ENCODE results near the gene GPC6. TPM values are rescaled to one million over a fixed set of nuclear protein-coding genes. Genes with fewer than 3 reads are reported as not detected.

GPC6 gene
- polyA plus RNA-seq, 2 donors, result 0.16 to 0.22 TPM

GRCh38 chr13:93455861-93456260, 229.3 kb downstream of the GPC6 start:
- no peaks in the 10 kb centered on the region for H3K4me1 ChIP-seq (ENCODE audit: control insufficient read depth in 2 of 2, insufficient read depth in 2 of 2, low read length in 1 of 2)
- H3K27me3 ChIP-seq (ENCODE audit: control insufficient read depth in 1 of 2, insufficient read depth in 2 of 2, low read length in 2 of 2), result no peaks in the 10 kb centered on the region
- H3K4me3 ChIP-seq (ENCODE audit: low read depth in 1 of 2, low read length in 2 of 2), result no peak overlapping the region
- no peak overlapping the region for H3K27ac ChIP-seq (ENCODE audit: low read depth in 2 of 2, low read length in 1 of 2)
- H3K36me3 ChIP-seq (ENCODE audit: control insufficient read depth in 2 of 2, insufficient read depth in 2 of 2, low read length in 1 of 2), result no peaks in the 10 kb centered on the region
- 75 to 78% methylated on average over 4 of the region's 4 CpGs for WGBS, 2 donors
- no peaks in the 10 kb centered on the region for H3K9me3 ChIP-seq (ENCODE audit: control insufficient read depth in 2 of 2, insufficient read depth in 1 of 2, low read depth in 1 of 2, low read length in 1 of 2)

- H3K9me3 ChIP-seq (ENCODE audit: control insufficient read depth in 2 of 2, insufficient read depth in 1 of 2, low read depth in 1 of 2, low read length in 1 of 2), result no peaks in the 10 kb centered on the region
Observed at GRCh38 chr13:93460005-93460404, 233.4 kb downstream of the GPC6 start.

GRCh38 chr13:93462151-93462550, 235.5 kb downstream of the GPC6 start:
- 91 to 93% methylated on average over 3 of the region's 3 CpGs for WGBS, 2 donors
- H3K9me3 ChIP-seq (ENCODE audit: control insufficient read depth in 2 of 2, insufficient read depth in 1 of 2, low read depth in 1 of 2, low read length in 1 of 2), result no peaks in the 10 kb centered on the region
- no peak overlapping the region for H3K27ac ChIP-seq (ENCODE audit: low read depth in 2 of 2, low read length in 1 of 2)
- no peaks in the 10 kb centered on the region for H3K4me1 ChIP-seq (ENCODE audit: control insufficient read depth in 2 of 2, insufficient read depth in 2 of 2, low read length in 1 of 2)
- H3K27me3 ChIP-seq (ENCODE audit: control insufficient read depth in 1 of 2, insufficient read depth in 2 of 2, low read length in 2 of 2), result no peaks in the 10 kb centered on the region
- H3K36me3 ChIP-seq (ENCODE audit: control insufficient read depth in 2 of 2, insufficient read depth in 2 of 2, low read length in 1 of 2), result no peaks in the 10 kb centered on the region
- H3K4me3 ChIP-seq (ENCODE audit: low read depth in 1 of 2, low read length in 2 of 2), result no peak overlapping the region

More at GRCh38 chr13:93460005-93460404, 233.4 kb downstream of the GPC6 start:
- H3K27me3 ChIP-seq (ENCODE audit: control insufficient read depth in 1 of 2, insufficient read depth in 2 of 2, low read length in 2 of 2), result no peaks in the 10 kb centered on the region
- no peaks in the 10 kb centered on the region for H3K36me3 ChIP-seq (ENCODE audit: control insufficient read depth in 2 of 2, insufficient read depth in 2 of 2, low read length in 1 of 2)
- H3K4me1 ChIP-seq (ENCODE audit: control insufficient read depth in 2 of 2, insufficient read depth in 2 of 2, low read length in 1 of 2), result no peaks in the 10 kb centered on the region
- H3K27ac ChIP-seq (ENCODE audit: low read depth in 2 of 2, low read length in 1 of 2), result no peak overlapping the region
- H3K4me3 ChIP-seq (ENCODE audit: low read depth in 1 of 2, low read length in 2 of 2), result no peak overlapping the region

GRCh38 chr13:93466502-93467036, 240.0 kb downstream of the GPC6 start:
- no peaks in the 10 kb centered on the region for H3K9me3 ChIP-seq (ENCODE audit: control insufficient read depth in 2 of 2, insufficient read depth in 1 of 2, low read depth in 1 of 2, low read length in 1 of 2)
- no peak overlapping the region for H3K4me3 ChIP-seq (ENCODE audit: low read depth in 1 of 2, low read length in 2 of 2)
- no peaks in the 10 kb centered on the region for H3K27me3 ChIP-seq (ENCODE audit: control insufficient read depth in 1 of 2, insufficient read depth in 2 of 2, low read length in 2 of 2)
- 86 to 91% methylated on average over 3 of the region's 3 CpGs for WGBS, 2 donors
- H3K4me1 ChIP-seq (ENCODE audit: control insufficient read depth in 2 of 2, insufficient read depth in 2 of 2, low read length in 1 of 2), result no peaks in the 10 kb centered on the region
- no peaks in the 10 kb centered on the region for H3K36me3 ChIP-seq (ENCODE audit: control insufficient read depth in 2 of 2, insufficient read depth in 2 of 2, low read length in 1 of 2)
- H3K27ac ChIP-seq (ENCODE audit: low read depth in 2 of 2, low read length in 1 of 2), result no peak overlapping the region

- no peaks in the 10 kb centered on the region for H3K27me3 ChIP-seq (ENCODE audit: control insufficient read depth in 1 of 2, insufficient read depth in 2 of 2, low read length in 2 of 2)
- H3K27ac ChIP-seq (ENCODE audit: low read depth in 2 of 2, low read length in 1 of 2), result no peak overlapping the region
- WGBS, 2 donors, result 83 to 88% methylated on average over 2 of the region's 2 CpGs
- H3K9me3 ChIP-seq (ENCODE audit: control insufficient read depth in 2 of 2, insufficient read depth in 1 of 2, low read depth in 1 of 2, low read length in 1 of 2), result peaks cover 0 to under 1% of the 10 kb centered on the region in 2 donors
- H3K4me1 ChIP-seq (ENCODE audit: control insufficient read depth in 2 of 2, insufficient read depth in 2 of 2, low read length in 1 of 2), result no peaks in the 10 kb centered on the region
- no peaks in the 10 kb centered on the region for H3K36me3 ChIP-seq (ENCODE audit: control insufficient read depth in 2 of 2, insufficient read depth in 2 of 2, low read length in 1 of 2)
- H3K4me3 ChIP-seq (ENCODE audit: low read depth in 1 of 2, low read length in 2 of 2), result no peak overlapping the region
Observed at GRCh38 chr13:93467175-93467574, 240.6 kb downstream of the GPC6 start.

- no peak overlapping the region for H3K27ac ChIP-seq (ENCODE audit: low read depth in 2 of 2, low read length in 1 of 2)
- 67% methylated on average over 1 of the region's 1 CpG for WGBS, 2 donors
- H3K4me1 ChIP-seq (ENCODE audit: control insufficient read depth in 2 of 2, insufficient read depth in 2 of 2, low read length in 1 of 2), result no peaks in the 10 kb centered on the region
- no peaks in the 10 kb centered on the region for H3K27me3 ChIP-seq (ENCODE audit: control insufficient read depth in 1 of 2, insufficient read depth in 2 of 2, low read length in 2 of 2)
- H3K9me3 ChIP-seq (ENCODE audit: control insufficient read depth in 2 of 2, insufficient read depth in 1 of 2, low read depth in 1 of 2, low read length in 1 of 2), result peaks cover 0 to 7% of the 10 kb centered on the region in 2 donors
- H3K4me3 ChIP-seq (ENCODE audit: low read depth in 1 of 2, low read length in 2 of 2), result no peak overlapping the region
- H3K36me3 ChIP-seq (ENCODE audit: control insufficient read depth in 2 of 2, insufficient read depth in 2 of 2, low read length in 1 of 2), result no peaks in the 10 kb centered on the region
Observed at GRCh38 chr13:93468433-93468832, 241.8 kb downstream of the GPC6 start.

GRCh38 chr13:93472296-93472695, 245.7 kb downstream of the GPC6 start:
- H3K27ac ChIP-seq (ENCODE audit: low read depth in 2 of 2, low read length in 1 of 2), result no peak overlapping the region
- no peaks in the 10 kb centered on the region for H3K36me3 ChIP-seq (ENCODE audit: control insufficient read depth in 2 of 2, insufficient read depth in 2 of 2, low read length in 1 of 2)
- no peak overlapping the region for H3K4me3 ChIP-seq (ENCODE audit: low read depth in 1 of 2, low read length in 2 of 2)
- H3K27me3 ChIP-seq (ENCODE audit: control insufficient read depth in 1 of 2, insufficient read depth in 2 of 2, low read length in 2 of 2), result no peaks in the 10 kb centered on the region
- peaks cover 0 to 3% of the 10 kb centered on the region in 2 donors for H3K4me1 ChIP-seq (ENCODE audit: control insufficient read depth in 2 of 2, insufficient read depth in 2 of 2, low read length in 1 of 2)
- H3K9me3 ChIP-seq (ENCODE audit: control insufficient read depth in 2 of 2, insufficient read depth in 1 of 2, low read depth in 1 of 2, low read length in 1 of 2), result peaks cover 0 to 12% of the 10 kb centered on the region in 2 donors
- 85 to 95% methylated on average over 7 of the region's 7 CpGs for WGBS, 2 donors

- no peaks in the 10 kb centered on the region for H3K36me3 ChIP-seq (ENCODE audit: control insufficient read depth in 2 of 2, insufficient read depth in 2 of 2, low read length in 1 of 2)
- H3K27ac ChIP-seq (ENCODE audit: low read depth in 2 of 2, low read length in 1 of 2), result no peak overlapping the region
- H3K27me3 ChIP-seq (ENCODE audit: control insufficient read depth in 1 of 2, insufficient read depth in 2 of 2, low read length in 2 of 2), result no peaks in the 10 kb centered on the region
- 50 to 72% methylated on average over 1 of the region's 1 CpG for WGBS, 2 donors
- H3K9me3 ChIP-seq (ENCODE audit: control insufficient read depth in 2 of 2, insufficient read depth in 1 of 2, low read depth in 1 of 2, low read length in 1 of 2), result peaks cover 0 to 12% of the 10 kb centered on the region in 2 donors
- H3K4me1 ChIP-seq (ENCODE audit: control insufficient read depth in 2 of 2, insufficient read depth in 2 of 2, low read length in 1 of 2), result peaks cover 0 to 3% of the 10 kb centered on the region in 2 donors
- no peak overlapping the region for H3K4me3 ChIP-seq (ENCODE audit: low read depth in 1 of 2, low read length in 2 of 2)
Observed at GRCh38 chr13:93472814-93473296, 246.2 kb downstream of the GPC6 start.

- H3K27me3 ChIP-seq (ENCODE audit: control insufficient read depth in 1 of 2, insufficient read depth in 2 of 2, low read length in 2 of 2), result no peaks in the 10 kb centered on the region
- peaks cover 0 to 12% of the 10 kb centered on the region in 2 donors for H3K9me3 ChIP-seq (ENCODE audit: control insufficient read depth in 2 of 2, insufficient read depth in 1 of 2, low read depth in 1 of 2, low read length in 1 of 2)
- peaks cover 0 to 3% of the 10 kb centered on the region in 2 donors for H3K4me1 ChIP-seq (ENCODE audit: control insufficient read depth in 2 of 2, insufficient read depth in 2 of 2, low read length in 1 of 2)
- H3K36me3 ChIP-seq (ENCODE audit: control insufficient read depth in 2 of 2, insufficient read depth in 2 of 2, low read length in 1 of 2), result no peaks in the 10 kb centered on the region
- no peak overlapping the region for H3K27ac ChIP-seq (ENCODE audit: low read depth in 2 of 2, low read length in 1 of 2)
- no peak overlapping the region for H3K4me3 ChIP-seq (ENCODE audit: low read depth in 1 of 2, low read length in 2 of 2)
- WGBS, 2 donors, result 73 to 77% methylated on average over 5 of the region's 5 CpGs
Observed at GRCh38 chr13:93473441-93474270, 247.0 kb downstream of the GPC6 start.
